ENCODE measurements around the gene NEIL1.

DNA sequence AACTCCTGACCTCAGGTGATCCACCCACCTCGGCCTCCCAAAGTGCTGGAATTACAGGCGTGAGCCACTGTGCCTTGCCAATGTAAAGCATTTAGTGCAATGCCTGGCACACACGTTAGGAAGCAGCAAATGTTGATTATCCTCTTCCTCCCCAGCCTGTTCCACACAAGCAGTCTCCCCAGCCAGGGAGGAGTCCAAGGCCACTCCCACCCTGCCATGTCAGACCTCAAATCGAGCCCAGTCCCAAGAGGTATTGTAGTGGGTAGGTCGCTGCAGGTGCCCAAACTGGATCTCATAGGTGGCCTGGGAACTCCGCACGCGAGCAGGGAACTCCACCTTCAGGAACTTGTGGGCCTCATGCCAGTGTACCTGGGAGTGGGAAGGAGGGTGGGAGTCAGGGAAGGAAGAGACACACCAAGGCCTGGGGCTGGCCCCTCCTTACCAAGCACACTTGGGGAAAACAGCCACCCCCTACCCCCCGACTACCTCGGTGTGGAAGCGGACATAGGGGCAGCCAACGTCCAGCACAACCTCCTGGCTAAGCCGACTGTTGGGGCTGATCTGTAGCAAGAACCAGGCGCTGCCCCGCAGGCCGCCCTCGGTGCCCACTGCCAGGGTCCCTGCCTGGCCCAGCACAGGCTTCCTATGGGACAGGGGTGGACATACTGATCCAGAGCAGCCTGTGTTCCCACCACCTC, 11.3 kb downstream of the NEIL1 start:
- TF ChIP-seq, protein P1, sequence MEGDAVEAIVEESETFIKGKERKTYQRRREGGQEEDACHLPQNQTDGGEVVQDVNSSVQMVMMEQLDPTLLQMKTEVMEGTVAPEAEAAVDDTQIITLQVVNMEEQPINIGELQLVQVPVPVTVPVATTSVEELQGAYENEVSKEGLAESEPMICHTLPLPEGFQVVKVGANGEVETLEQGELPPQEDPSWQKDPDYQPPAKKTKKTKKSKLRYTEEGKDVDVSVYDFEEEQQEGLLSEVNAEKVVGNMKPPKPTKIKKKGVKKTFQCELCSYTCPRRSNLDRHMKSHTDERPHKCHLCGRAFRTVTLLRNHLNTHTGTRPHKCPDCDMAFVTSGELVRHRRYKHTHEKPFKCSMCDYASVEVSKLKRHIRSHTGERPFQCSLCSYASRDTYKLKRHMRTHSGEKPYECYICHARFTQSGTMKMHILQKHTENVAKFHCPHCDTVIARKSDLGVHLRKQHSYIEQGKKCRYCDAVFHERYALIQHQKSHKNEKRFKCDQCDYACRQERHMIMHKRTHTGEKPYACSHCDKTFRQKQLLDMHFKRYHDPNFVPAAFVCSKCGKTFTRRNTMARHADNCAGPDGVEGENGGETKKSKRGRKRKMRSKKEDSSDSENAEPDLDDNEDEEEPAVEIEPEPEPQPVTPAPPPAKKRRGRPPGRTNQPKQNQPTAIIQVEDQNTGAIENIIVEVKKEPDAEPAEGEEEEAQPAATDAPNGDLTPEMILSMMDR (IDR thresholded peaks at IDR 0.05): no peak
- TF ChIP-seq POLR2AphosphoS5 (IDR thresholded peaks at IDR 0.05): no peak
- TF ChIP-seq POLR2A (IDR thresholded peaks at IDR 0.05): no peak

Data from breast epithelium (tissue), 3 donors.